Measurements from ENCODE around the gene ELMO3.

Gene ELMO3

GRCh38 chr16:67200491-67200890, 1.6 kb downstream of the ELMO3 start:
- no peaks in the 10 kb centered on the region for H3K9me3 Mint-ChIP-seq
- H3K27me3 Mint-ChIP-seq, result no peaks in the 10 kb centered on the region
- peaks cover 17% of the 10 kb centered on the region for H3K36me3 Mint-ChIP-seq (ENCODE audit: insufficient read depth)
- H3K4me3 Mint-ChIP-seq, result no peak overlapping the region
- DNase-seq (ENCODE audit: low spot score in 2 of 2), result no peak
- ATAC-seq (replicated peaks; ENCODE audit: extremely low read depth, poor library complexity, severe bottlenecking), result no peak
- no peak overlapping the region for H3K27ac Mint-ChIP-seq (ENCODE audit: low read depth)
- H3K4me1 Mint-ChIP-seq, result peaks cover 29% of the 10 kb centered on the region

- H3K36me3 Mint-ChIP-seq (ENCODE audit: insufficient read depth), result peaks cover 13% of the 10 kb centered on the region
- no peak overlapping the region for H3K4me3 Mint-ChIP-seq
- ATAC-seq (replicated peaks; ENCODE audit: extremely low read depth, poor library complexity, severe bottlenecking) (no peak), DNase-seq (ENCODE audit: low spot score in 2 of 2) (no peak)
- H3K4me1 Mint-ChIP-seq, result peaks cover 17% of the 10 kb centered on the region
- H3K27ac Mint-ChIP-seq (ENCODE audit: low read depth), result no peak overlapping the region
- no peaks in the 10 kb centered on the region for H3K9me3 Mint-ChIP-seq
- H3K27me3 Mint-ChIP-seq, result no peaks in the 10 kb centered on the region
Observed at GRCh38 chr16:67201411-67202345, 2.7 kb downstream of the ELMO3 start.

GRCh38 chr16:67202426-67202825, 3.5 kb downstream of the ELMO3 start:
- no peak overlapping the region for H3K4me3 Mint-ChIP-seq
- no peaks in the 10 kb centered on the region for H3K9me3 Mint-ChIP-seq
- no peak overlapping the region for H3K27ac Mint-ChIP-seq (ENCODE audit: low read depth)
- H3K4me1 Mint-ChIP-seq, result peaks cover 13% of the 10 kb centered on the region
- peaks cover 13% of the 10 kb centered on the region for H3K36me3 Mint-ChIP-seq (ENCODE audit: insufficient read depth)
- H3K27me3 Mint-ChIP-seq, result no peaks in the 10 kb centered on the region
- no peak for ATAC-seq (replicated peaks; ENCODE audit: extremely low read depth, poor library complexity, severe bottlenecking)
- DNase-seq (ENCODE audit: low spot score in 2 of 2), result no peak

- DNase-seq (ENCODE audit: low spot score in 2 of 2), result no peak
- ATAC-seq (replicated peaks; ENCODE audit: extremely low read depth, poor library complexity, severe bottlenecking), result no peak
- H3K9me3 Mint-ChIP-seq, result no peaks in the 10 kb centered on the region
- H3K27ac Mint-ChIP-seq (ENCODE audit: low read depth), result no peak overlapping the region
- H3K4me3 Mint-ChIP-seq, result no peak overlapping the region
- peaks cover 12% of the 10 kb centered on the region for H3K4me1 Mint-ChIP-seq
- no peaks in the 10 kb centered on the region for H3K27me3 Mint-ChIP-seq
- H3K36me3 Mint-ChIP-seq (ENCODE audit: insufficient read depth), result peaks cover 13% of the 10 kb centered on the region
Observed at GRCh38 chr16:67202956-67203493, 4.1 kb downstream of the ELMO3 start.

- Mint-ChIP-seq H3K27ac (ENCODE audit: low read depth) (no peak overlapping the region), H3K4me1 (peaks cover 6% of the 10 kb centered on the region), H3K4me3 (no peak overlapping the region), H3K9me3 (no peaks in the 10 kb centered on the region), H3K27me3 (no peaks in the 10 kb centered on the region), H3K36me3 (ENCODE audit: insufficient read depth) (peaks cover 8% of the 10 kb centered on the region)
- DNase-seq (ENCODE audit: low spot score in 2 of 2) (no peak), ATAC-seq (replicated peaks; ENCODE audit: extremely low read depth, poor library complexity, severe bottlenecking) (no peak)
Observed at GRCh38 chr16:67204076-67204475, 5.1 kb downstream of the ELMO3 start.

GRCh38 chr16:67206129-67206837, 7.4 kb downstream of the ELMO3 start:
- H3K36me3 Mint-ChIP-seq (ENCODE audit: insufficient read depth), result peaks cover 4% of the 10 kb centered on the region
- no peak for ATAC-seq (replicated peaks; ENCODE audit: extremely low read depth, poor library complexity, severe bottlenecking)
- no peaks in the 10 kb centered on the region for H3K9me3 Mint-ChIP-seq
- DNase-seq (ENCODE audit: low spot score in 2 of 2), result no peak
- peak overlapping the region; percentile 50 for H3K27ac Mint-ChIP-seq (ENCODE audit: low read depth)
- no peaks in the 10 kb centered on the region for H3K27me3 Mint-ChIP-seq
- H3K4me1 Mint-ChIP-seq, result no peaks in the 10 kb centered on the region
- H3K4me3 Mint-ChIP-seq, result no peak overlapping the region

- no peak for ATAC-seq (replicated peaks; ENCODE audit: extremely low read depth, poor library complexity, severe bottlenecking)
- no peak for DNase-seq (ENCODE audit: low spot score in 2 of 2)
- Mint-ChIP-seq H3K4me1 (no peaks in the 10 kb centered on the region), H3K27me3 (no peaks in the 10 kb centered on the region), H3K27ac (ENCODE audit: low read depth) (peak overlapping the region; percentile 50), H3K36me3 (ENCODE audit: insufficient read depth) (peaks cover 4% of the 10 kb centered on the region), H3K4me3 (no peak overlapping the region), H3K9me3 (no peaks in the 10 kb centered on the region)
Observed at GRCh38 chr16:67206838-67207248, 7.9 kb downstream of the ELMO3 start.

- Mint-ChIP-seq H3K4me3 (no peak overlapping the region), H3K27ac (ENCODE audit: low read depth) (no peak overlapping the region), H3K4me1 (no peaks in the 10 kb centered on the region), H3K36me3 (ENCODE audit: insufficient read depth) (peaks cover 4% of the 10 kb centered on the region), H3K9me3 (no peaks in the 10 kb centered on the region), H3K27me3 (no peaks in the 10 kb centered on the region)
- ATAC-seq (replicated peaks; ENCODE audit: extremely low read depth, poor library complexity, severe bottlenecking), result no peak
- no peak for DNase-seq (ENCODE audit: low spot score in 2 of 2)
Observed at GRCh38 chr16:67207249-67208091, 8.5 kb downstream of the ELMO3 start.

- Mint-ChIP-seq H3K36me3 (ENCODE audit: insufficient read depth) (peaks cover 2% of the 10 kb centered on the region), H3K27me3 (no peaks in the 10 kb centered on the region), H3K4me1 (no peaks in the 10 kb centered on the region), H3K27ac (ENCODE audit: low read depth) (no peak overlapping the region), H3K4me3 (no peak overlapping the region), H3K9me3 (no peaks in the 10 kb centered on the region)
- no peak for DNase-seq (ENCODE audit: low spot score in 2 of 2)
- ATAC-seq (replicated peaks; ENCODE audit: extremely low read depth, poor library complexity, severe bottlenecking), result no peak
Observed at GRCh38 chr16:67208154-67208896, 9.4 kb downstream of the ELMO3 start.

- Mint-ChIP-seq H3K4me3 (no peak overlapping the region), H3K4me1 (no peaks in the 10 kb centered on the region), H3K36me3 (ENCODE audit: insufficient read depth) (peaks cover 2% of the 10 kb centered on the region), H3K9me3 (no peaks in the 10 kb centered on the region), H3K27me3 (no peaks in the 10 kb centered on the region), H3K27ac (ENCODE audit: low read depth) (no peak overlapping the region)
- DNase-seq (ENCODE audit: low spot score in 2 of 2) (no peak), ATAC-seq (replicated peaks; ENCODE audit: extremely low read depth, poor library complexity, severe bottlenecking) (no peak)
Observed at GRCh38 chr16:67209565-67209964, 10.6 kb downstream of the ELMO3 start.

- H3K9me3 Mint-ChIP-seq, result no peaks in the 10 kb centered on the region
- H3K4me3 Mint-ChIP-seq, result no peak overlapping the region
- no peaks in the 10 kb centered on the region for H3K36me3 Mint-ChIP-seq (ENCODE audit: insufficient read depth)
- ATAC-seq (replicated peaks; ENCODE audit: extremely low read depth, poor library complexity, severe bottlenecking), result no peak
- no peak overlapping the region for H3K27ac Mint-ChIP-seq (ENCODE audit: low read depth)
- H3K27me3 Mint-ChIP-seq, result no peaks in the 10 kb centered on the region
- H3K4me1 Mint-ChIP-seq, result no peaks in the 10 kb centered on the region
- DNase-seq (ENCODE audit: low spot score in 2 of 2), result no peak
Observed at GRCh38 chr16:67210069-67210937, 11.4 kb downstream of the ELMO3 start.
